ENCODE data around the gene KCNH6. TPM values are rescaled to one million over a fixed set of nuclear protein-coding genes. Genes with fewer than 3 reads are reported as not detected.

Gene KCNH6, protein sequence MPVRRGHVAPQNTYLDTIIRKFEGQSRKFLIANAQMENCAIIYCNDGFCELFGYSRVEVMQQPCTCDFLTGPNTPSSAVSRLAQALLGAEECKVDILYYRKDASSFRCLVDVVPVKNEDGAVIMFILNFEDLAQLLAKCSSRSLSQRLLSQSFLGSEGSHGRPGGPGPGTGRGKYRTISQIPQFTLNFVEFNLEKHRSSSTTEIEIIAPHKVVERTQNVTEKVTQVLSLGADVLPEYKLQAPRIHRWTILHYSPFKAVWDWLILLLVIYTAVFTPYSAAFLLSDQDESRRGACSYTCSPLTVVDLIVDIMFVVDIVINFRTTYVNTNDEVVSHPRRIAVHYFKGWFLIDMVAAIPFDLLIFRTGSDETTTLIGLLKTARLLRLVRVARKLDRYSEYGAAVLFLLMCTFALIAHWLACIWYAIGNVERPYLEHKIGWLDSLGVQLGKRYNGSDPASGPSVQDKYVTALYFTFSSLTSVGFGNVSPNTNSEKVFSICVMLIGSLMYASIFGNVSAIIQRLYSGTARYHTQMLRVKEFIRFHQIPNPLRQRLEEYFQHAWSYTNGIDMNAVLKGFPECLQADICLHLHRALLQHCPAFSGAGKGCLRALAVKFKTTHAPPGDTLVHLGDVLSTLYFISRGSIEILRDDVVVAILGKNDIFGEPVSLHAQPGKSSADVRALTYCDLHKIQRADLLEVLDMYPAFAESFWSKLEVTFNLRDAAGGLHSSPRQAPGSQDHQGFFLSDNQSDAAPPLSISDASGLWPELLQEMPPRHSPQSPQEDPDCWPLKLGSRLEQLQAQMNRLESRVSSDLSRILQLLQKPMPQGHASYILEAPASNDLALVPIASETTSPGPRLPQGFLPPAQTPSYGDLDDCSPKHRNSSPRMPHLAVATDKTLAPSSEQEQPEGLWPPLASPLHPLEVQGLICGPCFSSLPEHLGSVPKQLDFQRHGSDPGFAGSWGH
- not detected for total RNA-seq

- Histone ChIP-seq H3K27ac (no peak within 1 kb of the TSS), H3K4me3 (peak within 1 kb of the TSS in 1 of 4 donors; percentile 22), H3K4me1 (peaks cover 0 to 8% (median 0%) of the 10 kb centered on the region in 4 donors), H3K36me3 (no peaks in the 10 kb centered on the region), H3K9me3 (peaks cover 0 to 6% (median 0%) of the 10 kb centered on the region in 4 donors), H3K27me3 (peaks cover 0 to 32% of the 10 kb centered on the region in 2 donors)
- WGBS, 2 donors = 8 to 14% methylated on average over 14 to 30 of the region's 38 CpGs
- DNase-seq (ENCODE audit: low spot score in 2 of 2) = no peak
- TF ChIP-seq EP300 (IDR thresholded peaks at IDR 0.05) = no peak
- TF ChIP-seq POLR2A (IDR thresholded peaks at IDR 0.05) = no peak
- TF ChIP-seq CTCF (IDR thresholded peaks at IDR 0.05) = no peak
Observed at GRCh38 chr17:63523253-63523855, at the start of gene KCNH6. KCNH6 (plus strand) TSS chr17:63523358; CDS start chr17:63523414, 56 bp downstream.

GRCh38 chr17:63474174-63474573, 49.0 kb upstream of the KCNH6 start:
- peaks cover 0 to 41% of the 10 kb centered on the region in 2 donors for H3K27me3 ChIP-seq
- peak in 1 of 2 donors; percentile 24 for TF ChIP-seq EP300 (IDR thresholded peaks at IDR 0.05)
- TF ChIP-seq CTCF (IDR thresholded peaks at IDR 0.05) = no peak
- no peaks in the 10 kb centered on the region for H3K9me3 ChIP-seq
- no peak for DNase-seq (ENCODE audit: low spot score in 2 of 2)
- WGBS, 2 donors = 28 to 40% methylated on average over 3 of the region's 3 CpGs
- H3K4me1 ChIP-seq = peaks cover 0 to 30% (median 13%) of the 10 kb centered on the region in 4 donors
- H3K36me3 ChIP-seq = no peaks in the 10 kb centered on the region
- H3K4me3 ChIP-seq = no peak overlapping the region
- no peak overlapping the region for H3K27ac ChIP-seq

DNA sequence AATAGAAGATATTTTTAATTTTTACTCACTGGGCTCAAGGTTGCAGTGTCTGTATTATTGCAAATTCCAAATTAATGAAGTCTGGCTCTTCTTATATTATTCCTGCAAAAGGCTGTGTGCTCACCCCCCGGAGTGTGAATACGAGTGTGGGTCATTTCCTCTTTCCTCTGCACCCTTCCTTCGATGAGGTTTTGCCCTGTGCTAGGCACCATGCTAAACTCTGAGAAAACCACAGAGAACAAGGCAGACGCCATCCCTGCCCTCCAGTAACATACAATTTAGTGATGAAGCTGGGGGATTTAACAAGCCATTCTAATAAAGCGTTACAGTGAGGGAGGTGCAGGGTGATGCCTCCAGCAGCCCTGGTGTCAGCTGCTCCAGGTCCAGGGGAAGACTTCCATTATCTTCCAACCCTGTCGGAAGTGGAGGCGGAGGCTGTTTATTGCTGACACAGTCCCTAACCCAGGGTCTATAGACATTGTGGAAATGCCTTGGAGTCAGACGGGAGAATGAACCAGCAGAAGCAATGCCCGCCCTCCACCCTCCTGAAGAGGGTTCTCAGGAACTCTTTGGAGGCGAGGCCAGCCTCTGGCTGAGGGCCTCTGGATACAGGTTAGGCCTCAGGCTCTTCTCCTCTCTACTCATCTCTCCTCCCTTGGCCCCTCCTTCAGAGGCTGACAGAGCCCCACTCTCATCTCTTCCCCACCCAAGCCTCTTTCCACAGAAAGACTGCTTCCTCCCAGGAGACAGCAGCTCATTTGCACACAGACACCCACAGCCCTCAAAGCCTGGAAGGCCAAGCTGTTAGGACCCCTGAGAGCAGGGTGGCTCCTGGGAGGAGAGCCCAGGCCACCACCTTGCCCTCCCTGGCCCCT, 48.3 kb upstream of the KCNH6 start:
- H3K4me1 ChIP-seq = peaks cover 0 to 31% (median 13%) of the 10 kb centered on the region in 4 donors
- H3K36me3 ChIP-seq = no peaks in the 10 kb centered on the region
- DNase-seq (ENCODE audit: low spot score in 2 of 2) = no peak
- no peak overlapping the region for H3K4me3 ChIP-seq
- no peaks in the 10 kb centered on the region for H3K9me3 ChIP-seq
- TF ChIP-seq POLR2A (IDR thresholded peaks at IDR 0.05) (no peak), EP300 (IDR thresholded peaks at IDR 0.05) (no peak), CTCF (IDR thresholded peaks at IDR 0.05) (no peak)
- H3K27ac ChIP-seq = no peak overlapping the region
- WGBS, 2 donors = 59 to 61% methylated on average over 8 to 10 of the region's 10 CpGs
- peaks cover 0 to 43% of the 10 kb centered on the region in 2 donors for H3K27me3 ChIP-seq

- TF ChIP-seq POLR2A (IDR thresholded peaks at IDR 0.05) (no peak), EP300 (IDR thresholded peaks at IDR 0.05) (no peak), CTCF (IDR thresholded peaks at IDR 0.05) (no peak)
- Histone ChIP-seq H3K4me3 (peak overlapping the region in 2 of 4 donors; percentile 51 to 57), H3K36me3 (no peaks in the 10 kb centered on the region), H3K27me3 (peaks cover 0 to 43% of the 10 kb centered on the region in 2 donors), H3K4me1 (peaks cover 0 to 31% (median 13%) of the 10 kb centered on the region in 4 donors), H3K9me3 (no peaks in the 10 kb centered on the region), H3K27ac (peak overlapping the region in 1 of 4 donors; percentile 64)
- DNase-seq (ENCODE audit: low spot score in 2 of 2) = no peak
- 48 to 63% methylated on average over 22 to 28 of the region's 28 CpGs for WGBS, 2 donors
Observed at GRCh38 chr17:63475491-63476412, 47.4 kb upstream of the KCNH6 start.
